ENCODE results near the gene ACADVL.
A peak's percentile ranks its signal among the peaks of the same experiment; 100 is the strongest.
"Not testable (repeated sequence)": the region's sequence is repeated elsewhere in the genome, so short reads cannot be mapped to it uniquely, and the experiment has no call there.

ACADVL gene

GRCh38 chr17:7235693-7236665, 16.2 kb downstream of the ACADVL start:
- no peak for DNase-seq

GRCh38 chr17:7236808-7237207, 17.1 kb downstream of the ACADVL start:
- no peak for DNase-seq

- no peak for DNase-seq
Observed at GRCh38 chr17:7237266-7237760, 17.6 kb downstream of the ACADVL start.

- peak; percentile 86 for DNase-seq
Observed at GRCh38 chr17:7237761-7238419, 18.2 kb downstream of the ACADVL start.

- no peak for DNase-seq
Observed at GRCh38 chr17:7238420-7239090, 18.8 kb downstream of the ACADVL start.

GRCh38 chr17:7239091-7240027, 19.6 kb downstream of the ACADVL start, which contains the start of gene PHF23:
Gene PHF23 (minus strand): TSS chr17:7239457. CDS start chr17:7239279, 178 bp downstream.
- DNase-seq: peak; percentile 94

- no peak for DNase-seq
Observed at GRCh38 chr17:7240375-7240774, 20.6 kb downstream of the ACADVL start.

- no peak for DNase-seq
Observed at GRCh38 chr17:7241090-7241733, 21.5 kb downstream of the ACADVL start.

GRCh38 chr17:7241783-7242716, 22.3 kb downstream of the ACADVL start, which contains the start of gene GABARAP:
Gene GABARAP (minus strand): TSS chr17:7242449. CDS start chr17:7242330, 119 bp downstream.
- peak; percentile 96 for DNase-seq

GRCh38 chr17:7242717-7243452, 23.1 kb downstream of the ACADVL start:
- peak; percentile 89 for DNase-seq

- DNase-seq: no peak
Observed at GRCh38 chr17:7243453-7243729, 23.7 kb downstream of the ACADVL start.

- DNase-seq: not testable (repeated sequence)
Observed at GRCh38 chr17:7243838-7244237, 24.1 kb downstream of the ACADVL start.

- DNase-seq: no peak
Observed at GRCh38 chr17:7246779-7247178, 27.0 kb downstream of the ACADVL start.

- no peak for DNase-seq
Observed at GRCh38 chr17:7248796-7249195, 29.1 kb downstream of the ACADVL start.

GRCh38 chr17:7249214-7249613, 29.5 kb downstream of the ACADVL start:
- no peak for DNase-seq

- DNase-seq: no peak
Observed at GRCh38 chr17:7249830-7250229, 30.1 kb downstream of the ACADVL start.

GRCh38 chr17:7250695-7251627, 31.2 kb downstream of the ACADVL start:
- DNase-seq: no peak

- DNase-seq: peak; percentile 99
Observed at GRCh38 chr17:7251661-7252175, 32.0 kb downstream of the ACADVL start, which contains the start of gene CTDNEP1. Gene CTDNEP1 (minus strand): TSS chr17:7251734. CDS start chr17:7251296, 438 bp downstream.
